HG03175 (cell line): ENCODE results near the gene LAYN.

Experiments used
- ATAC-seq: cut with Tn5 transposase; IDR thresholded peaks from one replicate; pipeline ENCODE4 v1.9.1; 2021; ENCODE audit warnings: mild to moderate bottlenecking, moderate library complexity; ENCODE audit not compliant: unreplicated experiment

LAYN gene

GRCh38 chr11:111591187-111591960 lies 50.9 kb downstream of the LAYN start:
- ATAC-seq: no peak

- no peak for ATAC-seq
Observed at GRCh38 chr11:111592491-111592890, 52.0 kb downstream of the LAYN start.

- no peak for ATAC-seq
Observed at GRCh38 chr11:111596319-111596718, 55.8 kb downstream of the LAYN start.

- no peak for ATAC-seq
Observed at GRCh38 chr11:111598148-111598547, 57.6 kb downstream of the LAYN start.

- ATAC-seq: no peak
Observed at GRCh38 chr11:111598559-111598958, 58.0 kb downstream of the LAYN start.

GRCh38 chr11:111601636-111601978 lies 61.1 kb downstream of the LAYN start:
- ATAC-seq: no peak

- peak; percentile 85 for ATAC-seq
Observed at GRCh38 chr11:111601979-111602864, 61.7 kb downstream of the LAYN start, which contains the start of gene SIK2. Gene SIK2 (plus strand): TSS chr11:111602449. CDS start chr11:111602564, 115 bp downstream.

- ATAC-seq: peak; percentile 0
Observed at GRCh38 chr11:111602865-111603610, 62.5 kb downstream of the LAYN start.

- ATAC-seq: no peak
Observed at GRCh38 chr11:111603611-111604130, 63.2 kb downstream of the LAYN start.

GRCh38 chr11:111604392-111605009 lies 64.0 kb downstream of the LAYN start:
- no peak for ATAC-seq

GRCh38 chr11:111605681-111606080 lies 65.2 kb downstream of the LAYN start:
- ATAC-seq: no peak

GRCh38 chr11:111606986-111607385 lies 66.5 kb downstream of the LAYN start:
- no peak for ATAC-seq

- no peak for ATAC-seq
Observed at GRCh38 chr11:111607751-111608150, 67.2 kb downstream of the LAYN start.
